ENCODE measurements around the gene RNASE13.

RNASE13 gene

GRCh38 chr14:21071225-21072030 is 36.8 kb upstream of the RNASE13 start:
- peaks cover 17% of the 10 kb centered on the region for H3K4me1 ChIP-seq (ENCODE audit: insufficient read depth, low read length)
- H3K9me3 ChIP-seq (ENCODE audit: low read length), result no peaks in the 10 kb centered on the region
- H3K4me3 ChIP-seq (ENCODE audit: low read length), result peak overlapping the region; percentile 85
- no peaks in the 10 kb centered on the region for H3K27me3 ChIP-seq (ENCODE audit: insufficient read depth, low read length)
- peaks cover 39% of the 10 kb centered on the region for H3K36me3 ChIP-seq (ENCODE audit: insufficient read depth, low read length)
- H2AFZ ChIP-seq (ENCODE audit: low read depth, low read length), result no peak overlapping the region

GRCh38 chr14:21070610-21071224 is 36.1 kb upstream of the RNASE13 start:
- peaks cover 32% of the 10 kb centered on the region for H3K36me3 ChIP-seq (ENCODE audit: insufficient read depth, low read length)
- peak overlapping the region; percentile 85 for H3K4me3 ChIP-seq (ENCODE audit: low read length)
- H3K4me1 ChIP-seq (ENCODE audit: insufficient read depth, low read length), result peaks cover 17% of the 10 kb centered on the region
- H3K9me3 ChIP-seq (ENCODE audit: low read length), result no peaks in the 10 kb centered on the region
- H3K27me3 ChIP-seq (ENCODE audit: insufficient read depth, low read length), result no peaks in the 10 kb centered on the region
- no peak overlapping the region for H2AFZ ChIP-seq (ENCODE audit: low read depth, low read length)

- peak within 1 kb of the TSS; percentile 85 for H3K4me3 ChIP-seq (ENCODE audit: low read length)
- H2AFZ ChIP-seq (ENCODE audit: low read depth, low read length), result peak within 1 kb of the TSS; percentile 20
- H3K36me3 ChIP-seq (ENCODE audit: insufficient read depth, low read length), result peaks cover 26% of the 10 kb centered on the region
- peaks cover 17% of the 10 kb centered on the region for H3K4me1 ChIP-seq (ENCODE audit: insufficient read depth, low read length)
- no peaks in the 10 kb centered on the region for H3K27me3 ChIP-seq (ENCODE audit: insufficient read depth, low read length)
- H3K9me3 ChIP-seq (ENCODE audit: low read length), result no peaks in the 10 kb centered on the region
These were observed 35.5 kb upstream of the RNASE13 start, which contains the start of gene ARHGEF40 for GRCh38 chr14:21070083-21070609. Gene ARHGEF40 (plus strand): TSS chr14:21070304. CDS start chr14:21070397, 93 bp downstream.

GRCh38 chr14:21069388-21070082 is 34.9 kb upstream of the RNASE13 start:
- Histone ChIP-seq H3K9me3 (ENCODE audit: low read length) (no peaks in the 10 kb centered on the region), H2AFZ (ENCODE audit: low read depth, low read length) (peak overlapping the region; percentile 20), H3K4me3 (ENCODE audit: low read length) (peak overlapping the region; percentile 85), H3K27me3 (ENCODE audit: insufficient read depth, low read length) (no peaks in the 10 kb centered on the region), H3K4me1 (ENCODE audit: insufficient read depth, low read length) (peaks cover 17% of the 10 kb centered on the region), H3K36me3 (ENCODE audit: insufficient read depth, low read length) (peaks cover 20% of the 10 kb centered on the region)

GRCh38 chr14:21068521-21069387 is 34.1 kb upstream of the RNASE13 start:
- Histone ChIP-seq H3K9me3 (ENCODE audit: low read length) (no peaks in the 10 kb centered on the region), H3K4me1 (ENCODE audit: insufficient read depth, low read length) (peaks cover 19% of the 10 kb centered on the region)

GRCh38 chr14:21066882-21067502 is 32.4 kb upstream of the RNASE13 start:
- H2AFZ ChIP-seq (ENCODE audit: low read depth, low read length), result no peak overlapping the region
- H3K27me3 ChIP-seq (ENCODE audit: insufficient read depth, low read length), result no peaks in the 10 kb centered on the region
- peaks cover 20% of the 10 kb centered on the region for H3K4me1 ChIP-seq (ENCODE audit: insufficient read depth, low read length)
- no peaks in the 10 kb centered on the region for H3K36me3 ChIP-seq (ENCODE audit: insufficient read depth, low read length)
- no peak overlapping the region for H3K4me3 ChIP-seq (ENCODE audit: low read length)
- no peaks in the 10 kb centered on the region for H3K9me3 ChIP-seq (ENCODE audit: low read length)

More at GRCh38 chr14:21068521-21069387, 34.1 kb upstream of the RNASE13 start:
- peak overlapping the region; percentile 20 for H2AFZ ChIP-seq (ENCODE audit: low read depth, low read length)
- peak overlapping the region; percentile 85 for H3K4me3 ChIP-seq (ENCODE audit: low read length)
- H3K27me3 ChIP-seq (ENCODE audit: insufficient read depth, low read length), result no peaks in the 10 kb centered on the region
- peaks cover 15% of the 10 kb centered on the region for H3K36me3 ChIP-seq (ENCODE audit: insufficient read depth, low read length)

- Histone ChIP-seq H3K9me3 (ENCODE audit: low read length) (no peaks in the 10 kb centered on the region), H2AFZ (ENCODE audit: low read depth, low read length) (no peak overlapping the region), H3K4me1 (ENCODE audit: insufficient read depth, low read length) (peaks cover 11% of the 10 kb centered on the region), H3K4me3 (ENCODE audit: low read length) (no peak overlapping the region), H3K36me3 (ENCODE audit: insufficient read depth, low read length) (no peaks in the 10 kb centered on the region), H3K27me3 (ENCODE audit: insufficient read depth, low read length) (no peaks in the 10 kb centered on the region)
These were observed 28.9 kb upstream of the RNASE13 start for GRCh38 chr14:21063479-21063878.

GRCh38 chr14:21061347-21061668 is 26.7 kb upstream of the RNASE13 start:
- Histone ChIP-seq H3K36me3 (ENCODE audit: insufficient read depth, low read length) (no peaks in the 10 kb centered on the region), H3K9me3 (ENCODE audit: low read length) (no peaks in the 10 kb centered on the region), H3K4me3 (ENCODE audit: low read length) (no peak overlapping the region), H3K4me1 (ENCODE audit: insufficient read depth, low read length) (peaks cover 9% of the 10 kb centered on the region), H3K27me3 (ENCODE audit: insufficient read depth, low read length) (no peaks in the 10 kb centered on the region), H2AFZ (ENCODE audit: low read depth, low read length) (no peak overlapping the region)

- H2AFZ ChIP-seq (ENCODE audit: low read depth, low read length), result no peak overlapping the region
These were observed 26.2 kb upstream of the RNASE13 start for GRCh38 chr14:21060614-21061346.

GRCh38 chr14:21059842-21060613 is 25.4 kb upstream of the RNASE13 start:
- H3K27me3 ChIP-seq (ENCODE audit: insufficient read depth, low read length), result no peaks in the 10 kb centered on the region
- no peaks in the 10 kb centered on the region for H3K36me3 ChIP-seq (ENCODE audit: insufficient read depth, low read length)
- H3K4me3 ChIP-seq (ENCODE audit: low read length), result no peak overlapping the region
- no peaks in the 10 kb centered on the region for H3K9me3 ChIP-seq (ENCODE audit: low read length)
- H3K4me1 ChIP-seq (ENCODE audit: insufficient read depth, low read length), result peaks cover 9% of the 10 kb centered on the region
- no peak overlapping the region for H2AFZ ChIP-seq (ENCODE audit: low read depth, low read length)

More at GRCh38 chr14:21060614-21061346, 26.2 kb upstream of the RNASE13 start:
- Histone ChIP-seq H3K9me3 (ENCODE audit: low read length) (no peaks in the 10 kb centered on the region), H3K36me3 (ENCODE audit: insufficient read depth, low read length) (no peaks in the 10 kb centered on the region), H3K4me1 (ENCODE audit: insufficient read depth, low read length) (peaks cover 9% of the 10 kb centered on the region), H3K27me3 (ENCODE audit: insufficient read depth, low read length) (no peaks in the 10 kb centered on the region), H3K4me3 (ENCODE audit: low read length) (no peak overlapping the region)

- Histone ChIP-seq H3K36me3 (ENCODE audit: insufficient read depth, low read length) (no peaks in the 10 kb centered on the region), H3K27me3 (ENCODE audit: insufficient read depth, low read length) (no peaks in the 10 kb centered on the region), H3K4me1 (ENCODE audit: insufficient read depth, low read length) (peaks cover 8% of the 10 kb centered on the region), H2AFZ (ENCODE audit: low read depth, low read length) (no peak overlapping the region), H3K4me3 (ENCODE audit: low read length) (no peak overlapping the region), H3K9me3 (ENCODE audit: low read length) (no peaks in the 10 kb centered on the region)
These were observed 24.3 kb upstream of the RNASE13 start for GRCh38 chr14:21058903-21059302.
